ENCODE results near the gene ABCF3. TPM values are rescaled to one million over a fixed set of nuclear protein-coding genes. Genes with fewer than 3 reads are reported as not detected.

ABCF3 gene
- total RNA-seq, 3 donors from 2014 or later (not counting 1 experiment from before 2014, with no cell fraction given), result 128 to 168 (median 157) TPM

GRCh38 chr3:184189421-184189820 is 3.4 kb downstream of the ABCF3 start:
- peaks cover 15% of the 10 kb centered on the region for H3K36me3 Mint-ChIP-seq
- Histone ChIP-seq H3K27ac (ENCODE audit: low read length) (no peak overlapping the region), H3K27me3 (ENCODE audit: control insufficient read depth, insufficient read depth, low read length) (no peaks in the 10 kb centered on the region), H3K4me3 (ENCODE audit: low read length) (no peak overlapping the region), H3K9me3 (ENCODE audit: control insufficient read depth, insufficient read depth, low read length) (no peaks in the 10 kb centered on the region), H3K4me1 (ENCODE audit: control insufficient read depth, insufficient read depth, low read length) (peaks cover 28% of the 10 kb centered on the region), H3K36me3 (ENCODE audit: control insufficient read depth, insufficient read depth, low read length) (peaks cover 59% of the 10 kb centered on the region)
- H3K27ac Mint-ChIP-seq, result no peak overlapping the region
- H3K4me1 Mint-ChIP-seq, result peaks cover 36 to 40% of the 10 kb centered on the region in 2 donors
- no peak for DNase-seq
- 98% methylated on average over 13 of the region's 13 CpGs for WGBS (ENCODE audit: insufficient coverage)
- intact Hi-C loops (cut with micrococcal nuclease), result no loop called here
- no peaks in the 10 kb centered on the region for H3K27me3 Mint-ChIP-seq (ENCODE audit: low read depth in 2 of 2)
- no peak for TF ChIP-seq CTCF (IDR thresholded peaks at IDR 0.05)
- ATAC-seq, result no peak
- H3K4me3 Mint-ChIP-seq, result no peak overlapping the region
- no peaks in the 10 kb centered on the region for H3K9me3 Mint-ChIP-seq

DNA sequence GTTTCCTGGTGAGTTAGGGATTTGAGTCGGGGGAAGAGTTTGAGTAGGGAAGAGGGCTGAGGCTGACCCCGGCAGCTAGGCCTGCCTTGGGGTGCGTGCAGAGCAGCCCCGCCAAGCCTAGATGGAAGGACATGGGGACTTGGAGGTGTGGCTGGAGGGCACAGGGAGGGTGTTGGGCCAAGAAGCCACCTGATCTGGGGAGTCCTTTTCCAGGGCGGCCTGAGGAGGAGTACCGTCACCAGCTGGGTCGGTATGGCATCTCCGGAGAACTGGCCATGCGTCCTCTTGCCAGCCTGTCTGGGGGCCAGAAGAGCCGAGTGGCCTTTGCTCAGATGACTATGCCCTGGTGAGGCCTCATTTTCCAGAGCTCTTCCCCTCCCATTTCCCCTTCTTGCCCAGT is 6.9 kb downstream of the ABCF3 start:
- Mint-ChIP-seq H3K9me3 (no peaks in the 10 kb centered on the region), H3K4me1 (peaks cover 8 to 10% of the 10 kb centered on the region in 2 donors), H3K27me3 (ENCODE audit: low read depth in 2 of 2) (no peaks in the 10 kb centered on the region), H3K36me3 (peaks cover 17% of the 10 kb centered on the region), H3K27ac (no peak overlapping the region), H3K4me3 (no peak overlapping the region)
- no peak for TF ChIP-seq CTCF (IDR thresholded peaks at IDR 0.05)
- peaks cover 6% of the 10 kb centered on the region for H3K4me1 ChIP-seq (ENCODE audit: control insufficient read depth, insufficient read depth, low read length)
- H3K9me3 ChIP-seq (ENCODE audit: control insufficient read depth, insufficient read depth, low read length), result no peaks in the 10 kb centered on the region
- peaks cover 66% of the 10 kb centered on the region for H3K36me3 ChIP-seq (ENCODE audit: control insufficient read depth, insufficient read depth, low read length)
- H3K4me3 ChIP-seq (ENCODE audit: low read length), result no peak overlapping the region
- DNase-seq, result peak in 1 of 2 donors; percentile 1
- intact Hi-C loops (cut with micrococcal nuclease), result no loop called here
- ATAC-seq, result no peak
- WGBS (ENCODE audit: insufficient coverage), result 98% methylated on average over 10 of the region's 10 CpGs
- H3K27me3 ChIP-seq (ENCODE audit: control insufficient read depth, insufficient read depth, low read length), result no peaks in the 10 kb centered on the region
- H3K27ac ChIP-seq (ENCODE audit: low read length), result no peak overlapping the region

- Mint-ChIP-seq H3K4me3 (no peak overlapping the region), H3K9me3 (no peaks in the 10 kb centered on the region), H3K27me3 (ENCODE audit: low read depth in 2 of 2) (no peaks in the 10 kb centered on the region), H3K4me1 (no peaks in the 10 kb centered on the region), H3K36me3 (peaks cover 17% of the 10 kb centered on the region), H3K27ac (no peak overlapping the region)
- TF ChIP-seq CTCF (IDR thresholded peaks at IDR 0.05), result no peak
- no peaks in the 10 kb centered on the region for H3K27me3 ChIP-seq (ENCODE audit: control insufficient read depth, insufficient read depth, low read length)
- H3K36me3 ChIP-seq (ENCODE audit: control insufficient read depth, insufficient read depth, low read length), result peaks cover 55% of the 10 kb centered on the region
- no peak overlapping the region for H3K4me3 ChIP-seq (ENCODE audit: low read length)
- H3K4me1 ChIP-seq (ENCODE audit: control insufficient read depth, insufficient read depth, low read length), result no peaks in the 10 kb centered on the region
- ATAC-seq (no peak), DNase-seq (no peak)
- H3K9me3 ChIP-seq (ENCODE audit: control insufficient read depth, insufficient read depth, low read length), result no peaks in the 10 kb centered on the region
- no peak overlapping the region for H3K27ac ChIP-seq (ENCODE audit: low read length)
- intact Hi-C loops (cut with micrococcal nuclease), result no loop called here
- WGBS (ENCODE audit: insufficient coverage), result 97% methylated on average over 9 of the region's 9 CpGs
These were observed 8.1 kb downstream of the ABCF3 start for GRCh38 chr3:184193991-184194539.

- no peak for TF ChIP-seq CTCF (IDR thresholded peaks at IDR 0.05)
- ATAC-seq (no peak), DNase-seq (no peak)
- H3K27ac Mint-ChIP-seq, result no peak overlapping the region
- no peaks in the 10 kb centered on the region for H3K4me1 Mint-ChIP-seq
- H3K4me3 ChIP-seq (ENCODE audit: low read length), result no peak overlapping the region
- no peak overlapping the region for H3K4me3 Mint-ChIP-seq
- no peaks in the 10 kb centered on the region for H3K27me3 Mint-ChIP-seq (ENCODE audit: low read depth in 2 of 2)
- H3K4me1 ChIP-seq (ENCODE audit: control insufficient read depth, insufficient read depth, low read length), result no peaks in the 10 kb centered on the region
- 96% methylated on average over 6 of the region's 6 CpGs for WGBS (ENCODE audit: insufficient coverage)
- H3K27me3 ChIP-seq (ENCODE audit: control insufficient read depth, insufficient read depth, low read length), result no peaks in the 10 kb centered on the region
- no peaks in the 10 kb centered on the region for H3K9me3 ChIP-seq (ENCODE audit: control insufficient read depth, insufficient read depth, low read length)
- intact Hi-C loops (cut with micrococcal nuclease), result no loop called here
- H3K36me3 ChIP-seq (ENCODE audit: control insufficient read depth, insufficient read depth, low read length), result peaks cover 33% of the 10 kb centered on the region
- H3K27ac ChIP-seq (ENCODE audit: low read length), result no peak overlapping the region
- peaks cover 8% of the 10 kb centered on the region for H3K36me3 Mint-ChIP-seq
- no peaks in the 10 kb centered on the region for H3K9me3 Mint-ChIP-seq
These were observed 10.5 kb downstream of the ABCF3 start for GRCh38 chr3:184196536-184196935.
